ENCODE data around the gene USP37.

DNA sequence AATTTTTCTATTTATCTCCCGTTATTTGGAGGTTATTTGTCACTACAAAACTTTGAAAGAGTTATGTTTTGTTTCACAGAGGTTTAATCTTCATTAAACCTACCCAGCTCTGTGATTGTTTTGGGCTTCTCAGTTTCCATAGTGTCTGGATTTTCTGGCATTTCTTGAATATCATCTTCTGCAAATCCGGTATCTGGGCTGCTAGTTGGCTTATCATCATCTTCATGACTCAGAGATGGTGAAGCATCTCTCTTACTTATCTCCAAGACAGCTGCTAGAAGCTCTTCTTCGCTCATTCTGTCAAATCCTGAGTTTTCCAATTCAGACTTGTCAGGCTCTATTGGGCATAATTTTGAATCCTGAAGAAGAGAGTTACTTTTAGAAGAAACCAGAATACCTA is 93.6 kb downstream of the USP37 start:
- TF ChIP-seq YY1 (IDR thresholded peaks at IDR 0.05; ENCODE audit: insufficient read depth, insufficient read length), result no peak
- no peak for TF ChIP-seq ZNF274 (IDR thresholded peaks at IDR 0.05; ENCODE audit: low read depth, low read length)

Data from NT2/D1 (cell line).